ENCODE data around the gene ARSI.

The ARSI gene

GRCh38 chr5:150246429-150246828, 56.3 kb downstream of the ARSI start:
- Histone ChIP-seq H3K4me3 (ENCODE audit: insufficient read depth, low read length, poor library complexity, severe bottlenecking) (no peak overlapping the region), H3K79me2 (ENCODE audit: insufficient read depth, low read length) (no peaks in the 10 kb centered on the region), H3K27me3 (ENCODE audit: low read length) (no peaks in the 10 kb centered on the region), H3K27ac (ENCODE audit: low read depth, low read length) (no peak overlapping the region), H3K9me2 (replicated peaks; ENCODE audit: insufficient read depth, low read length) (no peaks in the 10 kb centered on the region), H3K9ac (ENCODE audit: low read length) (no peak overlapping the region), H3K36me3 (ENCODE audit: low read length) (no peaks in the 10 kb centered on the region), H3K9me3 (ENCODE audit: insufficient read depth, low read length) (no peaks in the 10 kb centered on the region), H3K4me2 (ENCODE audit: low read depth, low read length, poor library complexity, severe bottlenecking) (no peak overlapping the region), H4K20me1 (ENCODE audit: low read depth, low read length) (no peaks in the 10 kb centered on the region), H3F3A (ENCODE audit: insufficient read depth) (no peaks in the 10 kb centered on the region), H2AFZ (ENCODE audit: low read depth, low read length, severe bottlenecking) (no peak overlapping the region)
- TF ChIP-seq CTCF (IDR thresholded peaks at IDR 0.05; ENCODE audit: insufficient read depth, low read length, poor library complexity, severe bottlenecking) (no peak), EZH2phosphoT487 (conservative IDR thresholded peaks at IDR 0.05; ENCODE audit: low read length) (no peak)

Data from SU-DHL-6 (cell line).